HG03159 (cell line): ENCODE data around the gene APOBEC3B.
A peak's percentile ranks its signal among the peaks of the same experiment; 100 is the strongest.
"Not testable (repeated sequence)": the region's sequence is repeated elsewhere in the genome, so short reads cannot be mapped to it uniquely, and the experiment has no call there.

ENCODE experiments used
- ATAC-seq: cut with Tn5 transposase; IDR thresholded peaks from one replicate; pipeline ENCODE4 v1.9.1; 2021; ENCODE audit warnings: mild to moderate bottlenecking, moderate library complexity; ENCODE audit not compliant: unreplicated experiment

The APOBEC3B gene

DNA sequence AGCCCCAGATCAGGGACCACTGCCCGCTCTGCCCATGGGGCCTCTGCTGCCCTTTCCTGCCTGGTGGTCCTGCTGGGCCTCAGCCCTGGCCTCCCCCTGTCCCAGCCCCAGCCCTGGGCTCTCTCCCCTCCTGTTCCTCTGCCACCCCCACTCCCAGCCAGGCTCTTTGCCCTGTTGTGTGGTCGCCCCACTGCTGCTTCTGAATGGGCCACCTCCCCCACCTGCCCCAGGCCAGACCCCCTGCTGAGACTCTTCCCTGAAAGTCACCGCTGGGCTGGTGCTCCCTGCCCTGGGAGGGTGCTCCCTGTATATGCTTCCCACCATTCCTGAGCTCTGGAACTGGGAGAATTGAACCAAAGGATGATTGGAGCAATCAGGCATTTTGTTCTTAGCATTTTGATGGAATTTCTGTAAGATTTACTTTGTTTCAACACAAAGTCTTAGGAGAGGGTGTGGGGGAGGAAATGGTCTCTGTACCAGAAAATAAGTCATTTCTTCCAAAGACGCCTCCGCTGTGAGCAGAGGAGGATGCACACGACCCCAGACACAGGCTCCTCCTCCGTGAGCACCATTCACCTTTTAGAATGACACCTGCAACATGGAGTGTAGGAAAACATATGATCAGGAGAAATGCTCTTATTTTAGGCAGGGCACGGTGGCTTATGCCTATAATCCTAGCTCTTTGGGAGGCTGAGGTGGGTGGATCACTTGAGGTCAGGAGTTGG lies 5.2 kb downstream of the APOBEC3B start:
- ATAC-seq: no peak

DNA sequence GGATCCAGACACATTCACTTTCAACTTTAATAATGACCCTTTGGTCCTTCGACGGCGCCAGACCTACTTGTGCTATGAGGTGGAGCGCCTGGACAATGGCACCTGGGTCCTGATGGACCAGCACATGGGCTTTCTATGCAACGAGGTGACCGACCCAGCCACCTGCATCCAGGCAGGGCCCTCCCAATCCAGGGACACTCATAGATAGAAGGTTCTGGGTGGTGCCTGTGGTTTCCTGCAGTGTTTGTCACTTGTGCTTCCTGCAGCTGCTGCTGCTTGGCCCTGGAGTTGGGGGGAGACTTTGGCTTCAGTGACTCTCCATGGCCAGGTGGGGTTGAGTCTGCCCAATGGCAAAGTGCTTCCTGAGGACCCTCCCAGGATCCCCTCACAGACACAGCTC lies 7.3 kb downstream of the APOBEC3B start:
- ATAC-seq: no peak

DNA sequence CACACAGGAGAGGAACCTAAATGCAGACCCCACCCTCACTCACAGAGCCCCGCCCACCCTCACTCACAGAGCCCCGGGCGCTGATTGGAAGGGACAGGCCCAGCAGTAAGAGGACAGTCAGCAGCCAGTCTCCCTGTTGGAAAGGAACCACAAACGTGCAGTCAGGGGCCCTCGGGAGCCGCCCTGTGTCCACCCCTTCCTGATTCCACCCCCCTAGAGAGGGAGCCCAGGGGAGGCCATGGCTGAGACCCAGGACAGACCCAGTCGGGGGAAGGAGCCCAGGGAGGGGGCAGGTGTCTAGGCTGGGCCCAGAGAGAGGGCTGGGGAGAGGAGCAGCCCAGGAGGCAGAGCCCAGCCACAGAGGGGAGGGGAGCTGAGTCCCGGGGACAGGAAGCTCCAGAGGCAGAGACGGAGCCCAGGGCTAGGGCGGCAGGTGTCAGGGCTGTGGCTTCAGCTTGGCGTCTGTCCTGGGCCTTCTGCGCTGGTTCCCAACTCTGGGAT lies 10.8 kb downstream of the APOBEC3B start:
- not testable (repeated sequence) for ATAC-seq

DNA sequence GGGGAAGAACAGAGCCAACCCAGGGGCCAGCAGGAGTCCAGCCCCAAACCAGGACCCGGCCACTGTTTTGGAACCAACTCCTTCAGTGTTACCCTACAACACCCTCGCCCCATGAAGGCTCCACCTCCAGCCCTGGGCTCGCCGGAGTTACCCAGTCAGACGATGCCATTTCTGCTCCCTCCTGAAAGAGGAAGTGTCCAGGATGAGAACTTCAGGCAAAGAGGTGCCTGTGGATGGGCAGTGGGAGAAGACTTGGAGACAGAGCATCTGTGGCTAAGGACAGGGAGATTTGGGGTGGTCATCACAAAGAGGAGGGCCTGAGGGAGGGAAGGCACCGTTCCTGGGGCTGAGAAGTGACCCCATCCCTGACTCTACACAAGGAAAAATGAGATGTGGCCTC lies 14.0 kb downstream of the APOBEC3B start:
- ATAC-seq: no peak

DNA sequence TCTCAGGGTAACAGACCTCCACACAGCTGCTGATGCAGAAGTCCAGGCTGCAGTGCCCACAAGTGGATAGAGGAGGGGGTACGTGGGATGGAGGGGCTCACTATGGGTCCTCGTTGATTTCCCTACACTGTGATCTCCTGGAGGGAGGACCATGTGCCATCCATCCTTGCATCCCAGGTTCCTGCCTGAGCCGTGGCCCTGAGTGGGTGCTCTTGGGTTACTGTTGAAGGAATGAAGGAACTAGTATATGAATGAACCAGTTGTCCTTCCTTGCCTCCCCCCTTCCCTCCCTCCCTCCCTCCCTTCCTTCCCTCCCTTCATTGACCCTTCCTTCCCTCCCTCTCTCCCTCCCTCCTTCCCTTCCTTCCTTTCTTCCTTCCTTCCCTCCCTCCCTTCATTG lies 15.4 kb downstream of the APOBEC3B start:
- ATAC-seq: no peak

DNA sequence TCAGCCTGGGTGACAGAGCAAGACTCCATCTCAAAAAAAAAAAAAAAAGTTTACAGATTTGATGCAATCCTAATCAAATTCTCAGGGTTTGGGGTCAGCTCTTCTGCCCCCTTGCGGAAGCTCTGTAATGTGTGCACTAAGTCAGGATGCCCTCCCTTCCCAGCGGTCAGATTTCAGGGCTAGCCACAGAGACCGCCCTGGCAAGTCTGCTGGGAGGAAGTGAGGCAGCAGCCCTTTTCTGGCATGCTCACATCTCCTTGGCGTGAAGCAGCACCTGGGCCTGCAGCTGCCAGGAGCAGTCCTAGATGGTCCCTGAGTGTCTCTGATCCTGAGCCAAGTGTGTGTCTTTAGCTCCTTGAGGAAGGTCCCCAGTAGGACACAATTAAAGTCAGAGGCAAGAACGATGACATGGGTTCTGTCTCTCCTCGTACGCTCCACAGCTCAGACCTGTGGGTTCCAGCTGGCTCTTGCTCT lies 21.1 kb downstream of the APOBEC3B start:
- no peak for ATAC-seq

DNA sequence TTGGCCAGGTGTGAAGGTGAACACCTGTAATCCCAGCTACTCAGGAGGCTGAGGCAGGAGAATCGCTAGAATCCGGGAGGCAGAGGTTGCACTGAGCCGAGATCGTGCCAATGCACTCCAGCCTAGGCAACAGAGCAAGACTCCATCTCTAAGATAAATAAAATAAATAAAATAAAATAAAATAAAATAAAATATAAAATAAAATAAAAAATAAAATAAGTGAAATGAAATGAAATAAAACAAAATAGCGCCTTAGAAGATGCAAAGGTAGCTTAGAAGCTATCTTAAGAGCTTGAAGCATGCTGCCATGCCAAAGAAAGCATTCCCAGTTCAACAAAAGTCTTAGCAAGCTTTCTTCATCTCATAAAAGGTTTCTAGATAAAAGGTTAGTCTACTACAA lies 25.0 kb downstream of the APOBEC3B start:
- no peak for ATAC-seq

DNA sequence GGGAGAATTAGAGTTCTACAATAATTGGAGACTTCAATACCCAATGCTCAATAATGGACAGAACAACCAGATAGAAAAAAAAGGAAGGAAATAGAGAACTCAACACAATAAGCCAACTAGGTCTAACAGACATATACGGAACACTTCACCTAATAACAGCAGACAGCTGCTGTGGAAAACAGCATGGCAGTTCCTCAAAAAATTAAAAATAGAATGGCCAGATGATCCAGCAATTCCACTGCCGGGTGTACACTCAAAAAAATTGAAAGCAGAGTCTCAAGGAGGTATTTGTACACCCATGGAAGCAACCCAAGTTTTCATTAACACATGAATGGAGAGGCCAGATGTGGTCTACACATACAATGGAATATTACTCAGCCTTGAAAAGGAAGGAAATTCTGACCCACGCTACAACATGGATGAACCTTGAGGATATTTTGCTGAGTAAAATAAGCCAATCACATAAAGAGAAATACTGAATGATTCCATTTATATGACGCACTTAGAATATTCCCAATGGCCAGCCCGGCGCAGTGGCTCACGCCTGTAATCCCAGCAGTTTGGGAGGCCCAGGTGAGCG lies 26.2 kb downstream of the APOBEC3B start:
- not testable (repeated sequence) for ATAC-seq

DNA sequence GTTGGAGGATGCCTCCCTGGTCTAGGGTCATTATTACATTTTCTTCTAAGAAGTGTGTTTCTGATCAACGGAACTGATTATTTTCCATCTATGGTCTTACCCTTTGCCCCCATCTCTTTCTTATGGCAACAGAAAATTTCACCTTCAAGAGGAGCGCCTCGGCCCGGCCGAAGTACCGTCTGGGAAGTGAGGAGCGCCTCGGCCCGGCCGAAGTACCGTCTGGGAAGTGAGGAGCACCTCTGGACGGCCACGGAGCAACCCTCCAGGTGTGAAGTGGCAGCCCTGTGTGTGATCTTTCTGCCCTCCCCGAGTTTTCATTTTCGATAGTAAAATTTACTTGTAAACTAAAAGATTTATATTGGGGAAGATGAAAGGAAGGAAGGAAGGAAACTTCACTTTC lies 28.8 kb downstream of the APOBEC3B start:
- no peak for ATAC-seq

DNA sequence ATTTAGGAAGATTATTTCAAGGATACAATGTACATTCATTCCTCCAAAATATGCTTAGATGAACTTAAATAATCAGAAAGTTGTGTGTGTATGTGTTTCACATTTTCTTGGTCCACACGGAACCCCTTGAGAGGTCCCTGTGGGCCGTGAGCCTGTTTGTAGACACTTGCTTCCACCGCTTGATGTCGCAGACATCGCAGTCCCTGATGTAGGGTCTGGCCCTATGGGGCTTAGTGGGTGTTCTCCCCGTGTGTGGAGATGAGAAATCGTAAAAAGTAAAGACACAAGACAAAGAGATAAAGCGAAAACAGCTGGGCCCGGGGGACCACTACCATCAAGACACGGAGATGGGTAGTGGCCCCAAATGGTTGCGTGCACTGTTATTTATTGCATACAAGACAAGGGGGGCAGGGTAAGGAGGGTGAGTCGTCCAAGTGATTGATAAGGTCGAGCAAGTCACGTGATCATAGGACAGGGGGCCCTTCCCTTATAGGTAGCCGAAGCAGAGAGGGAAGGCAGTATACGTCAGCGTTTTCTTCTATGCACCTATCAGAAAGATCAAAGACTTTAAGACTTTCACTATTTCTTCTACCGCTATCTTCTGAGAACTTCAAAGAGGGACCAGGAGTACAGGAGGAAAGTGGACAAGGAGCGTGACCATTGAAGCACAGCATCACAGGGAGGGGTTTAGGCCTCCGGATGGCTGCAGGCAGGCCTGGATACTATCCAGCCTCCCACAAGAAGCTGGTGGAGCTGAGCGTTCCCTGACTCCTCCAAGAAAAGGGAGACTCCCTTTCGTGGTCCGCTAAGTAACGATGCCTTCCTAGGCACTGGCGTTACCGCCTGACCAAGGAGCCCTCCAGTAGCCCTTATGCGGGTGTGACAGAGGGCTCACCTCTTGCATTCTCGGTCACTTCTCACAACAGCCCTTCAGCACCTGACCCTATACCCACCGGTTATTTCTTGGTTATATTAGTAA lies 30.7 kb downstream of the APOBEC3B start:
- no peak for ATAC-seq

DNA sequence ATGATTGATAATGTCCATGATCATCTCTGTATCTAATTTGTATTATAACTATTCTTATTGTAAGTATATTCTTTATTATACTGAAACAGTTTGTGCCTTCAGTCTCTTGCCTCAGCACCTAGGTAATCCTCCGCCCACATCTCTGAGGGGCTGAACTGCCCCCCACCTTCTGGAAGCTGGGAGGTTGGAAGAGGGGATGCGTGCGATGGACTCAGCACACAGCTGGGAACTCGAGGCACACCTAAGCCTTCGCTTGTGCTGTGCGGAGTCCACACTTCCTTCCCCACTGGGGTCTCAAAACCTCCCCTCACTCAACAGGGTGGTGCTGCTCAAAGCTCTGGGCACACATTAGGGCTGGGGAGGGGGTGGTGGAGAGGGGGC lies 31.4 kb downstream of the APOBEC3B start:
- ATAC-seq: not testable (repeated sequence)

DNA sequence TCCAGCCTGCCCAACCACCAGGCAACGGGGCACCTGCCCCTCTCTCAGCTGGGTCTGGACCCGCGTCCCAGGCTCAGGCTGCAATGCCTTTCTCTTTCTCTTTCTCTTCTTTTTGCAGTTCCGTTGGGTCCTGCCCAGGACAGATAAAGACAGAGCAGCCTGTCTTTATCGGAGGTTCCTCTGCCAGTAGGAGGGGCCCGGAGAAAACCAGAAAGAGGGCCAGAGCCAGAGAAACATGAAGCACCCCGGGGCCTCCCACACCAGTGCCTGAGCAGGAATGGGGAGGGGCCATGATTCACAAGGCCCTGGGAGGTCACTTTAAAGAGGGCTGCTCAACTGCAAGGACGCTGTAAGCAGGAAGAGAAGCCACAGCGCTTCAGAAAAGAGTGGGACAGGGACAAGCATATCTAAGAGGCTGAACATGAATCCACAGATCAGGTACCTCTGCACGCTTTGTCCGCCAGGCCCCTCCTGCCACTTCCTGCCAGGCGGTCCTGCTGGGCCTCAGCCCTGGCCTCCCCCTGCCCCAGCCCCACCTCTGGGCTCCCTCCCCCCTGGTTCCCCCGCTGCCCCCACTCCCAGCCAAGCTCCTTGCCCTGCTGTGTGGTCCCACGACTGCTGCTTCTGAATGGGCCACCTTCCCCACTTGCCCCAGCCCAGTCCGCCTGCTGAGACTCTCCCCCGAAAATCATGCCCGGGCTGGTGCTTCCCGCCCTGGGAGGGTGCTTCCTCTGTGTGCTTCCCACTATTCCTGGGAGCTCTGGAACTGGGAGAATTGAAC lies 32.0 kb downstream of the APOBEC3B start, which contains the start of gene APOBEC3C:
TSS of gene APOBEC3C (plus strand) at position 316 of the 781 bp plus-strand sequence. CDS start at position 422, 106 bp downstream.
- ATAC-seq: peak; percentile 73

DNA sequence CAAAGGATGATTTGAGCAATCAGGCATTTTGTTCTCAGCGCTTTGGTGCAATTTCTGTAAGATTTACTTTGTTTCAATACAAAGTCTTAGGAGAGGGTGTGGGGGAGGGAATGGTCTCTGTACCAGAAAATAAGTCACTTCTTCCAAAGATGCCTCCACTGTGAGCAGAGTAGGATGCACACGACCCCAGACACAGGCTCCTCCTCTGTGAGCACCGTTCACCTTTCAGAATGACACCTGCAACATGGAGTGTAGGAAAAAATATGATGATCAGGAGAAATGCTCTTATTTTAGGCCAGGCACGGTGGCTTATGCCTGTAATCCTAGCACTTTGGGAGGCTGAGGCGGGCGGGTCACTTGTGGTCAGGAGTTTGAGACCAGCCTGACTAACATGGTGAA lies 32.6 kb downstream of the APOBEC3B start:
- ATAC-seq: not testable (repeated sequence)

DNA sequence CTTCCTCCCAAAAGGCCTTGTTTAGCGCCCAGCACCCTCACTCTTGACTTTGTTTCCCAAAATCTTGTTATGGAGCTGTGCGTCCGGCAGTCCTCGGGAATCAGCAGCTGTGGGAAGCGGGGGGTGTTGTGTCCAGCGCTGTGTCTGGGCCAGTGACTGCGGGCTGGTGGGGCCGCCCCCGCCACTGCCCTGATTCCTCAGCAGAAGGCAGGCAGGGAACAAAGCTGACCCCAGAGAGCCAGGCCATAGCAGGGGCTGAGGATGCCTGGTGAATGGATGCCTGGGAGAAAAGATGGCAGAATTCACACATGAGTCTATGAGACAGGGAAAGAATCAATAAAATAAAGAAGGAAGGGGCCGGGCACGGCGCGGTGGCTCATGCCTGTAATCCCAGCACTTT lies 34.4 kb downstream of the APOBEC3B start:
- no peak for ATAC-seq

DNA sequence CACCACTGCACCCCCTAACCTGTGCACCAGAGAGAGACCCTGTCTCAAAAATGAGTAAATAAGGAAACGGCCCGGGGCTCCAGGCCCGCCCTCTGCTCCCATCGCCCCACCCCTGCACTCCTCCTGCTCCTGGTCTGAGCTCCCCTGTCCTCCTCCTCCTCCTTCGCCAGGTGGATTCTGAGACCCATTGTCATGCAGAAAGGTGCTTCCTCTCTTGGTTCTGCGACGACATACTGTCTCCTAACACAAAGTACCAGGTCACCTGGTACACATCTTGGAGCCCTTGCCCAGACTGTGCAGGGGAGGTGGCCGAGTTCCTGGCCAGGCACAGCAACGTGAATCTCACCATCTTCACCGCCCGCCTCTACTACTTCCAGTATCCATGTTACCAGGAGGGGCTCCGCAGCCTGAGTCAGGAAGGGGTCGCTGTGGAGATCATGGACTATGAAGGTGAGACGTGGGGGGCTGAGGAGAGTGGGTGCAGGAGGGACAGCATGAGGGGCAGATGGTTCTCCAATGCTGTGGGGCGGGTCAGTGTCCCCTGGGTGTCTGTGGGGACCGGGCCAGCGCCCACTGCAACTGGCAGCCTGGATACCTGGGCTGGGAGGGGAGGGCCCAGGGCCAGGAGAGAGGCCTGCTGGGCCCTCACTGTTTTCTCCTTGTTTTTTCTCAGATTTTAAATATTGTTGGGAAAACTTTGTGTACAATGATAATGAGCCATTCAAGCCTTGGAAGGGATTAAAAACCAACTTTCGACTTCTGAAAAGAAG lies 35.6 kb downstream of the APOBEC3B start:
- ATAC-seq: no peak

DNA sequence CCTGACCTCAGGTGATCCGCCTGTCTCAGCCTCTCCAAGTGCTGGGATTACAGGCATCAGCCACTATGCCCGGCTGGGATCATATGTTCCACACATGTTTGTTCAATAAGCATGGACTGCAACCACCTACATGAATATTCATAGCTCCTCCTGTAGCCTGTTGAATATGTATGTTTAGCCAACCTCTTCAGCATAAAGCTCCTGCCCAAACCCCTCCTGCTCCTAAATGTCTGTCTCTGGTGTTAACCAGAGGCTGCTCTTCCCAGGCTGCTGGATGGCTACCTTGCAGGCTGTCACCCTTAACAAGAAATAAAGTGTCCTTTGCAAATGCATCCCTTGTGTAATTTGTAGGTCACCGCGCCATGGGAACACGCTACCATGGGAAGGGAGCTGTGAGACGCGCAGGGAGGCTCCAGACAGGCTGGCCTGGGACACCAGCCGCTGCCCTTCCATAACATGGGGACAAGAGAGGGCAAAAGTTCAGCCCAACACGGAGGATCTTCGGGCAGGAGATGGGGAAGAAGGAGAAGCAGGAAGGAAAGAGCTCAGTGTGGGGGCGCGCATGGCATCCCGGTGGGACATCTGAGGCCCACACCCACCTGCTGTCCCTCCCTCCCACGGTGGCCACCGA lies 38.0 kb downstream of the APOBEC3B start:
- not testable (repeated sequence) for ATAC-seq

DNA sequence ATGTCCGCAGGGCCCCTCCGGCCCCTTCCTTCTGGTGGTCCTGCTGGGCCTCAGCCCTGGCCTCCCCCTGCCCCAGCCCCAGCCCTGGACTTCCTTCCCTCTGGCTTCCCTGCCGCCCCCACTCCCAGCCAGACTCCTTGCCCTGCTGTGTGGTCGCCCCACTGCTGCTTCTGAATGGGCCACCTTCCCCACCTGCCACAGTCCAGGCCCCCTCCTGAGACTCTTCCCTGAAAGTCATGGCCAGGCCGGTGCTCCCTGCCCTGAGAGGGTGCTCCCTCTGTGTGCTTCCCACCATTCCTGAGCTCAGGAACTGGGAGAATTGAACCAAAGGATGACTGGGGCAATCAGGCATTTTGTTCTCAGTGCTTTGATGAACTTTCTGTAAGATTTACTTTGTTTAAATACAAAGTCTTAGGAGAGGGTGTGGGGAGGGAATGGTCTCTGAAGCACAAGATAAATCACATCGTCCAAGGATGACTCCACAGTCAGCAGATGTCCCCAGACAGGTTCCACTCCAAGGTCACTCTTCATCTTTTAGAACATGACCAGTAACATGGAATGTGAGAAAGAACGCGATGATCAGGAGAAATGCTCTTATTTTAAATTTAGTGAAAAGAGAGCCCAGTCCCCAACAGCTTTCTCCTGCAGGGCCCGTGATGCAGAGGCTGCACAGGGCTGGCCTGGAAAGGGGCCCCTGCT lies 39.6 kb downstream of the APOBEC3B start:
- no peak for ATAC-seq

DNA sequence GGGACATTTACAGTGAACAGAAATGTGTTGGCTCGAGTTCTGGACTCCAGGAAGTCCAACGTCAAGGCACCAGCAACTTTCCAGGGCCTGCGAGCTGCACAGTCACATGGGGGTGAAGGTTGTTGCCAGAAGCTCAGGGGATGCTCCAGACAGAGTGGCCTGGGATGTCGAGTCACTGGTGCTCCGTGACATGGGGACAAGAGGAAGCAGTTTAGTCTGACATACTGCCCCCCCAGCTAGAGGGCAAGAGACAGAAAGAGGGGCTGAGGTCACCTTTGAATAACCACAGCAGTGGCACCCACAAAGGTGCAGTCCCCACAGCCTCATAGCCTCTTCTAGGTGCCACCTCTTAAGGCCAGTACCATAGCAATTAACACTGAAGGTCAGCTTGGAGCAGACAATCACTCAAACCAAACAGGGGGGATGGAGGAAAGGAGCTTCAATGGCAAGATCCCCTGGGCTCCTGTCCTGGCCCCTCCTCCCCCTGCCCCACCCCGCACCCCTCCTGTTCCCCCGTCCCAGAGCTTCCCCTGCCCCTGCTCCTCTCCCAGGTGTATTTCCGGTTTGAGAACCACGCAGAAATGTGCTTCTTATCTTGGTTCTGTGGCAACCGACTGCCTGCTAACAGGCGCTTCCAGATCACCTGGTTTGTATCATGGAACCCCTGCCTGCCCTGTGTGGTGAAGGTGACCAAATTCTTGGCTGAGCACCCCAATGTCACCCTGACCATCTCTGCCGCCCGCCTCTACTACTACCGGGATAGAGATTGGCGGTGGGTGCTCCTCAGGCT lies 42.6 kb downstream of the APOBEC3B start:
- no peak for ATAC-seq
